Spinal cord (tissue), 10 donors: ENCODE measurements around the gene LRMDA. TPM values are rescaled to one million over a fixed set of nuclear protein-coding genes. Genes with fewer than 3 reads are reported as not detected.

Source experiments
- DNase-seq, 6 donors: peaks; one replicate each; pipeline versions ENCODE4 v3.0.0 to v3.0.0-alpha.2; 2013 to 2015; ENCODE audit warnings: low spot score in 6 of 6, low read depth in 4 of 6
- H3K27ac ChIP-seq: one replicate; pipeline ENCODE4 v1.5.1; 2013; ENCODE audit warnings: low read depth, low read length, control low read depth
- H3K27me3 ChIP-seq: one replicate; pipeline ENCODE4 v1.6.1; 2013; ENCODE audit warnings: low read length; ENCODE audit not compliant: control insufficient read depth, insufficient read depth
- H3K36me3 ChIP-seq: one replicate; pipeline ENCODE4 v1.6.1; 2013; ENCODE audit warnings: low read length; ENCODE audit not compliant: control insufficient read depth, insufficient read depth
- H3K4me1 ChIP-seq: one replicate; pipeline ENCODE4 v1.6.1; 2013; ENCODE audit warnings: low read length; ENCODE audit not compliant: control insufficient read depth, insufficient read depth
- H3K4me3 ChIP-seq: one replicate; pipeline ENCODE4 v1.5.1; 2013; ENCODE audit warnings: low read depth, low read length, control low read depth
- H3K9me3 ChIP-seq: one replicate; pipeline ENCODE4 v1.6.1; 2013; ENCODE audit warnings: low read length; ENCODE audit not compliant: control insufficient read depth, insufficient read depth
- WGBS: methylation state at CpG from one replicate; pipeline ENCODE4 v1.1.5; 2013; ENCODE audit warnings: missing lambda C conversion rate; ENCODE audit not compliant: insufficient coverage; 5-methylcytosine and 5-hydroxymethylcytosine counted together
- polyA plus RNA-seq, 2 donors: library from polyadenylated mRNA; unstranded; fragments of 120-200 nt; gene quantifications; one replicate each; pipeline ENCODE4 v1.2.1, GENCODE V29; 2013; ENCODE audit not compliant: insufficient read length in 2 of 2
- total RNA-seq, 2 donors: library from RNA; depleted of rRNA in 1 of 2; stranded (reverse); fragments of 120-200 nt in 1 of 2; fragments of >200 nt in 1 of 2; gene quantifications; one replicate each; pipeline versions ENCODE4 v1.2.3 to v1.2.4, GENCODE V29; 2013 to 2014
- donor health status: healthy.

Gene LRMDA
- total and polyA plus RNA-seq, 4 donors = 5.6 to 9.9 (median 7.2) TPM

GRCh38 chr10:75726522-75727483 lies 295.4 kb downstream of the LRMDA start:
- H3K36me3 ChIP-seq = no peaks in the 10 kb centered on the region
- WGBS = 91% methylated on average over 6 of the region's 11 CpGs
- peaks cover 5% of the 10 kb centered on the region for H3K27me3 ChIP-seq
- H3K4me3 ChIP-seq = no peak overlapping the region
- no peak overlapping the region for H3K27ac ChIP-seq
- H3K4me1 ChIP-seq = no peaks in the 10 kb centered on the region
- H3K9me3 ChIP-seq = no peaks in the 10 kb centered on the region
- DNase-seq = peak in 1 of 6 donors; percentile 47

DNA sequence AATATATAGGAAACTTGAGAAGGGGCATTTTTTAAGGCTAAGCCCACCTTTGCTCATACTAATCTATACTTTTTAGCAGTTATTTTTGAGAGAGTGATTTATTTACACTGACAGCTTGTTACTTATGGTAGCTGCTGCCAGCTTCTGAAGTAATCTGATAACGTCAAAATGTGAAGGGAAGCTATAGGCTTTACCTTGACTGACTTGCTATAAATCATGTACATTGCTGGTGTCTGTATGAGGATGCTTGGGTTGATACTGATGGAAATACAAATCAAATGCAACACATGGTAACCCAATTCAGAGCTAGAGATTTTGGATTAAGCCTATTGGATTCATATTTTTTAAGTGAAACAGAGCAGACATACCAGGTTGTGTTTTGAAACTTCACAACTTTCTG lies 299.4 kb downstream of the LRMDA start:
- Histone ChIP-seq H3K36me3 (no peaks in the 10 kb centered on the region), H3K27me3 (peaks cover 5% of the 10 kb centered on the region), H3K4me1 (no peaks in the 10 kb centered on the region), H3K9me3 (no peaks in the 10 kb centered on the region), H3K27ac (no peak overlapping the region), H3K4me3 (no peak overlapping the region)
- WGBS = no CpG with 5 or more reads among the region's 1 CpG
- peak in 1 of 6 donors; percentile 11 for DNase-seq

- WGBS = 91% methylated on average over 1 of the region's 2 CpGs
- Histone ChIP-seq H3K36me3 (no peaks in the 10 kb centered on the region), H3K27me3 (no peaks in the 10 kb centered on the region), H3K4me3 (no peak overlapping the region), H3K4me1 (peaks cover 7% of the 10 kb centered on the region), H3K9me3 (no peaks in the 10 kb centered on the region), H3K27ac (no peak overlapping the region)
- no peak for DNase-seq
These were observed 301.9 kb downstream of the LRMDA start for GRCh38 chr10:75733135-75733890.

DNA sequence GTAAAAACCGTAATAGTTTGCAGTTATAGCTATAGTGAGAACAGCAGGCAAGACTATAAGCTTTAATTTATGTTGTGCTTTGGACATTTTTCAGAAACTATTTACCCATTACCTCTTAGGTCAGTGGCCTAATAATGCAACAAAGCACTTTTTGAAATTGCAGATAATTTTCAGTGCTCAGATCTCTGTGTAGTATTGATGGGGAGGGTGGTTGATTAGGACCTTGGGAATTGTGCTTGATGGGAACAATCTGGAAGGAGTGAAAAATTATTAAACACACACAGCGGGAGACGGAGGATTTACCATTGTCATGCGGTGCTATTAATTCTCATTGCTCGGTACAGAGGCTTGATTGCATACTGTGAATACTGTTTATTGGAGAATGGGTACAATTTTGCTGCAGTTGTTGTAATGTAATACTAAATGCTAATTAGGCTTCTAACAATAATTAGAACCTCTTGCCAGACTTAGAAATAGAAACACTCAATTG lies 304.8 kb downstream of the LRMDA start:
- Histone ChIP-seq H3K36me3 (no peaks in the 10 kb centered on the region), H3K4me1 (peaks cover 7% of the 10 kb centered on the region), H3K27me3 (no peaks in the 10 kb centered on the region), H3K4me3 (no peak overlapping the region), H3K27ac (no peak overlapping the region), H3K9me3 (peaks cover under 1% of the 10 kb centered on the region)
- WGBS = no CpG with 5 or more reads among the region's 5 CpGs
- peak in 3 of 6 donors; percentile 9 to 95 (median 29) for DNase-seq

GRCh38 chr10:75736889-75737579 lies 305.6 kb downstream of the LRMDA start:
- Histone ChIP-seq H3K27ac (no peak overlapping the region), H3K4me3 (no peak overlapping the region), H3K27me3 (no peaks in the 10 kb centered on the region), H3K4me1 (peaks cover 7% of the 10 kb centered on the region), H3K36me3 (no peaks in the 10 kb centered on the region), H3K9me3 (peaks cover 2% of the 10 kb centered on the region)
- 83% methylated on average over 12 of the region's 15 CpGs for WGBS
- peak in 1 of 6 donors; percentile 10 for DNase-seq

DNA sequence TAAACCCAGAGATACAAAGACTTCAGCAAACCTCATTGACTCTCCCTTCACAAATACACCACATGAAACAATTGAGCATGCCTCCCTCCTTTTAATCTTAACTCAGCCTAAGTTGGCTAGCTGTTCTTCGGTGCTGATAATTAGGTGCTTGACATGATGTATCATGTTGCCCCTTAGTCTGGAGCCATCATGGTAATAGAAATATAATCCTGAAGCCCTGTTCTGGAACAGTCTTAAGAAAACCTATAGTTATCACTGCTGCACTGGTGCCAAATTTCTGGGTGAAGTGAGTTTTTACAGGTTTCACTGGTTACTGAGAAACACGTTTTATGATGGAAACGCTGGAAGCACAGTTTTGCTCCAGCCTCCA lies 306.1 kb downstream of the LRMDA start:
- Histone ChIP-seq H3K27ac (no peak overlapping the region), H3K36me3 (no peaks in the 10 kb centered on the region), H3K4me1 (peaks cover 7% of the 10 kb centered on the region), H3K9me3 (peaks cover 2% of the 10 kb centered on the region), H3K4me3 (no peak overlapping the region), H3K27me3 (no peaks in the 10 kb centered on the region)
- WGBS = 80% methylated on average over 1 of the region's 3 CpGs
- no peak for DNase-seq

DNA sequence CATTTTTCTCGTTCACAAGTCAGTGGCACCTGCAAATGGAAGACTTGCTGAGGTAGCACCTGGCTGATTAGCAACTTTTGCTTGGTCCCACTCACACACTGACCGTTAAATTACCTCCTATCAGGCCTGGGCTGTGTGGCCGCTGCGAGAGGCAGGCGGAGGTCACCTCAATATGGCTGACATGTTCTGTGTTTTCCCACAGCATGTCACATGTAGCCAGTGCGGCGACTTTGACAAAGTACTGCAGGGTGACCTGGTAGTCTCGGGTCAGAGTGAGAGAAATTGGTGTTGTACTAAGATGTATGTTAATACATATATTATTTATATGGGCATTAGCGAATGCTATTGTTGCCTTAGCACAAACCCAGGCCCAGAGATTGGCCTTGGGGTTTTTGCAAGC lies 307.5 kb downstream of the LRMDA start:
- H3K4me1 ChIP-seq = peaks cover 7% of the 10 kb centered on the region

DNA sequence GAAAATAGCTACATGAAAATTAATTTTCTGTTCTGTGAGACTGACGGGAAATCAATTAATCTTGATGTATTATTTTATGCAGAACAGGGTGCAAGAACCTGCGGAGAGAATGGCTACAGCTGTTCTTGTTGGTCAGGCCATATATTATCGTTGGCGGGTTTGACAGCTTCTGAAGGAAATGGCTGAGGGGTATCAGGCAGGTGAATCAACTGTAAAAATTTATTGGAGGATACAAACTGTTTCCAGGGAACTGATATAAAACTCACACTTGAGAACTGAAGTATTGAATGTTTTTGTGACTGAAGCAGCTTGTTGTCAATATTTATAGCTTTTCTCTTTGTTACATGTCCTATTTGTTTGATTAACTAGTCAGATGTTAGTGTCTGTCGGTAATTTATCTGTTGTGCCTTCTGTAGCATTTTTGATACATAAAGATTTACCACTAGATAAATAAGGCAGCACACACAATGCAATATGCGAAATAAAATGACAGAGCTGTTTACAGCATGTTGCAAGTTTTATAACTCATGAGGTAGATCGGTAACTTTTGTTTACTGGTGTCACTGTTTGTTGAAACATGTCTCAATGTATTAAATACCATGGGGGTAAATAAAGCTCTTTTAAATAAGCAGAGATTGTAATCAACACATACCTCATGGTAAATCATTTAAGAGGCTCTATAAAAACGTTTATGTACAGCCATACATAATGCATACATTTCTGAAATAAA lies 308.2 kb downstream of the LRMDA start:
- 62% methylated on average over 4 of the region's 8 CpGs for WGBS
- Histone ChIP-seq H3K27me3 (no peaks in the 10 kb centered on the region), H3K4me1 (peaks cover 7% of the 10 kb centered on the region)

More for the DNA sequence above, 307.5 kb downstream of the LRMDA start:
- no peak for DNase-seq
- no peaks in the 10 kb centered on the region for H3K36me3 ChIP-seq
- H3K4me3 ChIP-seq = no peak overlapping the region
- no peak overlapping the region for H3K27ac ChIP-seq
- peaks cover 2% of the 10 kb centered on the region for H3K9me3 ChIP-seq
- H3K27me3 ChIP-seq = no peaks in the 10 kb centered on the region
- WGBS = 87% methylated on average over 5 of the region's 9 CpGs

GRCh38 chr10:75740541-75740940 lies 309.1 kb downstream of the LRMDA start:
- H3K36me3 ChIP-seq = no peaks in the 10 kb centered on the region
- H3K27ac ChIP-seq = no peak overlapping the region
- H3K27me3 ChIP-seq = no peaks in the 10 kb centered on the region
- H3K4me1 ChIP-seq = peaks cover 7% of the 10 kb centered on the region
- DNase-seq = no peak
- H3K9me3 ChIP-seq = peaks cover 2% of the 10 kb centered on the region
- WGBS = 100% methylated on average over 1 of the region's 1 CpG
- H3K4me3 ChIP-seq = no peak overlapping the region

More for the DNA sequence above, 308.2 kb downstream of the LRMDA start:
- Histone ChIP-seq H3K36me3 (no peaks in the 10 kb centered on the region), H3K4me3 (no peak overlapping the region), H3K27ac (no peak overlapping the region), H3K9me3 (peaks cover 2% of the 10 kb centered on the region)
- peak in 1 of 6 donors; percentile 37 for DNase-seq
